Keratinocyte (primary cell): ENCODE results near the gene AIG1. TPM values are rescaled to one million over a fixed set of nuclear protein-coding genes. Genes with fewer than 3 reads are reported as not detected.

ENCODE experiments used
- DNase-seq: peaks from one replicate; pipeline ENCODE4 v3.0.0-alpha.2; 2011; ENCODE audit warnings: low read depth, missing footprints, low spot score
- FAIRE-seq: peaks from 2 replicates; lab custom pipeline; 2011; peaks lifted over from hg19 to GRCh38; lab: Jason Lieb, UNC
- H2AFZ ChIP-seq: 2 replicates; pipeline ENCODE4 v1.6.0; 2012; ENCODE audit warnings: low read length, control low read depth, inconsistent platforms; ENCODE audit not compliant: control insufficient read depth
- H3K27ac ChIP-seq: 2 replicates; pipeline ENCODE4 v1.5.1; 2011; ENCODE audit warnings: low read length; ENCODE audit not compliant: control insufficient read depth, insufficient read depth
- H3K27me3 ChIP-seq: 3 replicates; pipeline ENCODE4 v1.6.0; 2011; ENCODE audit warnings: low read length; ENCODE audit not compliant: control insufficient read depth, insufficient read depth; ENCODE audit errors: extremely low read depth
- H3K36me3 ChIP-seq, 2 experiments: 2 replicates in 1 of 2; 3 replicates in 1 of 2; pipeline ENCODE4 v1.5.1; 2011; ENCODE audit warnings: low read length in 2 of 2, mild to moderate bottlenecking in 1 of 2; ENCODE audit not compliant: control insufficient read depth in 2 of 2, insufficient read depth in 2 of 2; ENCODE audit errors: extremely low read depth in 1 of 2
- H3K4me1 ChIP-seq: 3 replicates; pipeline ENCODE4 v1.5.1; 2011; ENCODE audit warnings: low read length; ENCODE audit not compliant: control insufficient read depth, insufficient read depth; ENCODE audit errors: extremely low read depth
- H3K4me2 ChIP-seq: 3 replicates; pipeline ENCODE4 v1.6.0; 2011; ENCODE audit warnings: low read depth, low read length; ENCODE audit not compliant: control insufficient read depth, insufficient read depth; ENCODE audit errors: extremely low read depth
- H3K4me3 ChIP-seq, 3 experiments: fragments of 200-600 bp in 1 of 3; sonication (generic) in 1 of 3; 2 replicates in 2 of 3; 3 replicates in 1 of 3; pipeline ENCODE4 v1.5.1; 2011 to 2016; ENCODE audit warnings: low read length in 3 of 3, mild to moderate bottlenecking in 3 of 3, control low read depth in 2 of 3, inconsistent platforms in 1 of 3, low read depth in 1 of 3, mixed read lengths in 1 of 3, mixed run types in 1 of 3, moderate library complexity in 1 of 3; ENCODE audit not compliant: control insufficient read depth in 2 of 3, insufficient read depth in 2 of 3; ENCODE audit errors: extremely low read depth in 1 of 3
- H3K79me2 ChIP-seq: 2 replicates; pipeline ENCODE4 v1.6.0; 2012; ENCODE audit warnings: low read length; ENCODE audit not compliant: control insufficient read depth, insufficient read depth
- H3K9ac ChIP-seq: 3 replicates; pipeline ENCODE4 v1.6.0; 2011; ENCODE audit warnings: low read length; ENCODE audit not compliant: control insufficient read depth, insufficient read depth; ENCODE audit errors: extremely low read depth
- H3K9me1 ChIP-seq: 3 replicates; pipeline ENCODE4 v1.6.0; 2011; ENCODE audit warnings: low read length; ENCODE audit not compliant: control insufficient read depth, insufficient read depth; ENCODE audit errors: extremely low read depth
- H3K9me3 ChIP-seq: 2 replicates; pipeline ENCODE4 v1.5.1; 2012; ENCODE audit warnings: low read depth, low read length; ENCODE audit not compliant: control insufficient read depth
- H4K20me1 ChIP-seq: 3 replicates; pipeline ENCODE4 v1.6.0; 2011; ENCODE audit warnings: low read length; ENCODE audit not compliant: control insufficient read depth, insufficient read depth; ENCODE audit errors: extremely low read depth
- EZH2 ChIP-seq: IDR thresholded peaks from one replicate; pipeline ENCODE4 v1.6.1; 2012; ENCODE audit warnings: inconsistent platforms, mild to moderate bottlenecking, low read length, moderate library complexity
- dilution Hi-C: fragments of 300-500 bp; cut with MboI; formaldehyde crosslinking; loops from one replicate; pipeline ENCODE4 v1.7.0; 2020; ENCODE audit warnings: low sequenced_read_pairs; ENCODE audit not compliant: extremely low pct_ligation_motif_present
- polyA plus RNA-seq, 5 experiments: library from polyadenylated mRNA; depleted of rRNA in 3 of 5; stranded (reverse) in 3 of 5; stranded (forward) in 1 of 5; unstranded in 1 of 5; fragments of >200 nt; gene quantifications; 1 replicate in 1 of 5; 2 replicates in 3 of 5; 3 replicates in 1 of 5; pipeline versions ENCODE4 v1.2.1 to v1.2.3, GENCODE V29; 2011 to 2012; ENCODE audit warnings: missing spikeins in 2 of 5, low read depth in 1 of 5, low replicate concordance in 1 of 5
- TF ChIP-seq, protein P1 (sequence below), 3 experiments: IDR thresholded peaks in 1 of 3; conservative IDR thresholded peaks in 1 of 3; optimal IDR thresholded peaks in 1 of 3; 2 replicates in 2 of 3; 3 replicates in 1 of 3; pipeline versions ENCODE3 to v1.5.1; 2011; ENCODE audit warnings: low read length in 3 of 3, mild to moderate bottlenecking in 3 of 3, moderate library complexity in 2 of 3, control low read depth in 1 of 3, inconsistent platforms in 1 of 3; ENCODE audit not compliant: insufficient read depth in 2 of 3; ENCODE audit errors: extremely low read depth in 1 of 3

Gene AIG1
- polyA plus RNA-seq, 1 donor (not counting 4 experiments of a cell fraction or from before 2014, with no cell fraction given): 77.1 TPM

GRCh38 chr6:143109196-143109595, 48.5 kb downstream of the AIG1 start:
- no peak for DNase-seq
- Histone ChIP-seq H4K20me1 (no peaks in the 10 kb centered on the region), H3K27me3 (no peaks in the 10 kb centered on the region), H3K9me3 (no peaks in the 10 kb centered on the region), H3K27ac (no peak overlapping the region), H3K4me2 (no peak overlapping the region), H2AFZ (no peak overlapping the region), H3K4me3 (no peak overlapping the region), H3K9ac (no peak overlapping the region), H3K79me2 (no peaks in the 10 kb centered on the region), H3K4me1 (peaks cover 10% of the 10 kb centered on the region), H3K9me1 (no peaks in the 10 kb centered on the region), H3K36me3 (peaks cover 0 to 3% of the 10 kb centered on the region in 2 experiments)
- FAIRE-seq: no peak
- TF ChIP-seq EZH2: no peak
- TF ChIP-seq, protein P1, sequence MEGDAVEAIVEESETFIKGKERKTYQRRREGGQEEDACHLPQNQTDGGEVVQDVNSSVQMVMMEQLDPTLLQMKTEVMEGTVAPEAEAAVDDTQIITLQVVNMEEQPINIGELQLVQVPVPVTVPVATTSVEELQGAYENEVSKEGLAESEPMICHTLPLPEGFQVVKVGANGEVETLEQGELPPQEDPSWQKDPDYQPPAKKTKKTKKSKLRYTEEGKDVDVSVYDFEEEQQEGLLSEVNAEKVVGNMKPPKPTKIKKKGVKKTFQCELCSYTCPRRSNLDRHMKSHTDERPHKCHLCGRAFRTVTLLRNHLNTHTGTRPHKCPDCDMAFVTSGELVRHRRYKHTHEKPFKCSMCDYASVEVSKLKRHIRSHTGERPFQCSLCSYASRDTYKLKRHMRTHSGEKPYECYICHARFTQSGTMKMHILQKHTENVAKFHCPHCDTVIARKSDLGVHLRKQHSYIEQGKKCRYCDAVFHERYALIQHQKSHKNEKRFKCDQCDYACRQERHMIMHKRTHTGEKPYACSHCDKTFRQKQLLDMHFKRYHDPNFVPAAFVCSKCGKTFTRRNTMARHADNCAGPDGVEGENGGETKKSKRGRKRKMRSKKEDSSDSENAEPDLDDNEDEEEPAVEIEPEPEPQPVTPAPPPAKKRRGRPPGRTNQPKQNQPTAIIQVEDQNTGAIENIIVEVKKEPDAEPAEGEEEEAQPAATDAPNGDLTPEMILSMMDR (optimal IDR thresholded peaks at IDR 0.05 in 1 of 3, IDR thresholded peaks at IDR 0.05 in 1 of 3, conservative IDR thresholded peaks at IDR 0.05 in 1 of 3; ENCODE audit: extremely low read depth in 1 of 3, insufficient read depth in 2 of 3, low read length in 3 of 3): no peak
- dilution Hi-C loops: no loop called here

GRCh38 chr6:143110572-143110971, 49.9 kb downstream of the AIG1 start:
- H3K4me2 ChIP-seq: no peak overlapping the region
- no peak overlapping the region for H3K9ac ChIP-seq
- no peak overlapping the region for H3K4me3 ChIP-seq
- no peaks in the 10 kb centered on the region for H3K9me3 ChIP-seq
- H3K79me2 ChIP-seq: no peaks in the 10 kb centered on the region
- no peak for FAIRE-seq
- dilution Hi-C loops: no loop called here
- no peaks in the 10 kb centered on the region for H3K27me3 ChIP-seq
- H3K9me1 ChIP-seq: no peaks in the 10 kb centered on the region
- no peaks in the 10 kb centered on the region for H4K20me1 ChIP-seq
- no peak for TF ChIP-seq EZH2
- TF ChIP-seq, protein P1 (optimal IDR thresholded peaks at IDR 0.05 in 1 of 3, IDR thresholded peaks at IDR 0.05 in 1 of 3, conservative IDR thresholded peaks at IDR 0.05 in 1 of 3; ENCODE audit: extremely low read depth in 1 of 3, insufficient read depth in 2 of 3, low read length in 3 of 3): no peak
- no peak for DNase-seq
- no peak overlapping the region for H2AFZ ChIP-seq
- H3K27ac ChIP-seq: no peak overlapping the region
- peaks cover 10% of the 10 kb centered on the region for H3K4me1 ChIP-seq
- no peaks in the 10 kb centered on the region for H3K36me3 ChIP-seq
